GM12891 (cell line): ENCODE results near the gene NPC1L1. TPM values are rescaled to one million over a fixed set of nuclear protein-coding genes. Genes with fewer than 3 reads are reported as not detected.

Experiments
- DNase-seq: peaks from one replicate; pipeline ENCODE4 v3.0.0; 2011; ENCODE audit warnings: low spot score; ENCODE audit not compliant: insufficient read length
- FAIRE-seq: peaks from 2 replicates; lab custom pipeline; 2011; peaks lifted over from hg19 to GRCh38; lab: Jason Lieb, UNC
- PAX5 ChIP-seq: IDR thresholded peaks from 2 replicates; pipeline ENCODE4 v1.6.1; 2011; ENCODE audit warnings: low read length, moderate library complexity, mild to moderate bottlenecking; ENCODE audit not compliant: insufficient read depth, severe bottlenecking
- POLR2A ChIP-seq: IDR thresholded peaks from 2 replicates; pipeline ENCODE4 v1.6.1; 2011; ENCODE audit warnings: low read depth, low read length, control low read depth
- POLR2AphosphoS5 ChIP-seq: IDR thresholded peaks from 2 replicates; pipeline ENCODE4 v1.6.1; 2011; ENCODE audit warnings: low read depth, low read length, control low read depth
- POU2F2 ChIP-seq: IDR thresholded peaks from 2 replicates; pipeline ENCODE4 v1.6.1; 2011; ENCODE audit warnings: low read depth, mild to moderate bottlenecking, control low read depth, low read length, moderate library complexity
- SPI1 ChIP-seq: IDR thresholded peaks from 2 replicates; pipeline ENCODE4 v1.6.1; 2011; ENCODE audit warnings: low read depth, low read length, control low read depth
- TAF1 ChIP-seq: IDR thresholded peaks from 2 replicates; pipeline ENCODE4 v1.6.1; 2011; ENCODE audit warnings: low read depth, low read length, control low read depth
- polyA plus RNA-seq: library from polyadenylated mRNA; unstranded; fragments of >200 nt; gene quantifications from one replicate; pipeline ENCODE4 v1.2.1, GENCODE V29; 2012; ENCODE audit warnings: low read depth, missing spikeins, inconsistent platforms; ENCODE audit not compliant: missing spikeins

Gene NPC1L1
- 0.04 TPM for polyA plus RNA-seq

DNA sequence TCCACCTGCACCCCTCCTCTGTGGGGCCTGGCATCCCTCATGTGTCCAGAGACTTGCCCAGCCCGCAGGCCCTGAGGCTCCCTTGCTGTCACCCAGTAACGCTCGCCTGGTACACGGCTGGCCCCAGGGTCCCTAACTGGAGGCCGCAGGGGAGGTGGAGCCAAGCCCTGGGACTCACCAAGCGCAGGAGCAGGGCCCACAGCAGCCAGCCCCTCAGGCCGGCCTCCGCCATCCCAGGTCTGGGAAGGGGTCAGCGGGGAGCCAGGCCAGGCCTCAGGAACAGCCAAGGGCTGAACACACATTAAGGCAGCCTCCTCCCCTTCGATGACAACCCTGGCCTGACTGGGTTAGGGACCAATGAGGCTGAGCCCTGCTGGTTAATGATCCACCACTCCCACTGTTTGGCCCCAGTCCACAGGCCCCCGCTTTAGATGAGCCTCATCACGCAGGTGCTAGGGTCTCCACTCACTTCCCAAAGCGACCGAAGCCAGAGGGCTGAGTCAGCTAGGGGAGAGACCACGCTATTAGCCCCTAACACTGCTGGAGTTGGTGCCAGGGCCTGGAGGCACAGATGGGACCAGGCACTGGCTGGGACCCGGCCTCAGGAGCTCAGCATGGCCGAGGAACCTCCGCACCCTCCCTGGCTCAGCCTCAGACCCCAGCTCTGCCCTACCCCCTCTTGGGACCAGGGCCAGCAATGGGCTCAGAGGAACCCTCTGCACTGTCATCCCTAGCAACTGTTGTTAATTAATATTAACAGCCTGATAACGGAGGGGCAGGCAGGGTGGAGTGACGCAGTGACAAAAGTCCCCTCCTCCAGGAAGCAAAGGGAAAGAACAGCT, at the start of gene NPC1L1:
Gene NPC1L1, minus strand, starts transcription at position 303 of the 842 bp plus-strand sequence. Its CDS starts 71 bp downstream, at position 232.
- TF ChIP-seq POU2F2 (no peak), POLR2A (no peak)
- DNase-seq (no peak), FAIRE-seq (no peak)

DNA sequence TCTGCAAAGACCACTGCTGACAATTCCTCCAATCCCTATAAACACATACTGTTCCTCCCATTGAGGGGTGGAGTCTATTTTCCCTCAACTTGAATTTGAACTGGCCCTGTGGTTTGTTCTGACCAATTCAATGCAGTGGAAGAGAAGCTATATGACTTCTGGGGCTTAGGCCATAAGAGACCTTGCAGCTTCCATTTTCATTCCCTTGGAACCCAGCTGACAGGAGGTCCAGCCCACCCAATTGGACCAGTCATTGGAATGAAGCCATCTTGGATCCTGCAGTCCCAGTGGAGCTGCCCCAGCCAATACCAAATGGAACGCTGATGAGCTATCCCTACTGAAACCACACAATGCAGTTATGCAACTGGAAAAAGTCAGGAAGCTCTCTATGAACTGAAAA, 49.8 kb upstream of the NPC1L1 start:
- FAIRE-seq (no peak), DNase-seq (no peak)
- TF ChIP-seq SPI1, result no peak
- TF ChIP-seq POU2F2, result no peak
- TF ChIP-seq PAX5, result no peak
- TF ChIP-seq TAF1, result no peak
- no peak for TF ChIP-seq POLR2AphosphoS5

- DNase-seq (no peak), FAIRE-seq (peak; percentile 87)
- TF ChIP-seq POU2F2 (no peak), PAX5 (no peak), TAF1 (no peak), POLR2A (no peak), POLR2AphosphoS5 (no peak), SPI1 (no peak)
Measured at GRCh38 chr7:44587843-44588711, 46.9 kb upstream of the NPC1L1 start.

DNA sequence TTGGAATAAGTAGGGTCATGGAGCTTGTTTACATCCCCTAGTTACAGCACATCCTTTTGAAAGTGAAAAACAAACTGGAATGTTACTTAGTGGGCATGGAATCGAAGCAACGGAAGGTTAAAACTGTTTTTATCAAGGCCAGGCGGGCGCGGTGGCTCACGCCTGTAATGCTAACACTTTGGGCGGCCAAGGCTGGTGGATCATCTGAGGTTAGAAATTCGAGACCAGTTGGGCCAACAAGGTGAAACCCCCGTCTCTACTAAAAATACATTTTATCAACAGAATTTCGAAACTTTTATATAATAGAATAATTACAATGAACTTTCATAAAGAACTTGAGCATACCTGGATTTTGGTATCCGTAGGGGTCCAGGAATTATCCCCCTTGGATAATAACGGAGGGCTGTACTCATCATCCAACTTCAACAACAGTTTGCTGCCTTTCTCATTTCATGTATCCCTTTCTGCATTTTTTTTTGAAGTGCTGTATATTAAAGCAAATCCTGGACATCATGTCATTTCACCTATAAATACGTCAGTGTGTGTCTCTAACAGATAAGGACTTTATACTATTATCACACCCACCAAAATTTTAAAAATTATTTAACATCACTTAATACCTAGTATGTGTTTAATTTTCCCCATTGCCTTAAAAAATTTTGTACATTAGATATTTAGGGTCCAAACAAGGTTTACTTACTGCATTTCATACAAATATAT, 42.2 kb upstream of the NPC1L1 start:
- DNase-seq, result no peak
- no peak for FAIRE-seq
- TF ChIP-seq SPI1 (no peak), POLR2A (no peak), POU2F2 (no peak), PAX5 (no peak), TAF1 (no peak), POLR2AphosphoS5 (no peak)

DNA sequence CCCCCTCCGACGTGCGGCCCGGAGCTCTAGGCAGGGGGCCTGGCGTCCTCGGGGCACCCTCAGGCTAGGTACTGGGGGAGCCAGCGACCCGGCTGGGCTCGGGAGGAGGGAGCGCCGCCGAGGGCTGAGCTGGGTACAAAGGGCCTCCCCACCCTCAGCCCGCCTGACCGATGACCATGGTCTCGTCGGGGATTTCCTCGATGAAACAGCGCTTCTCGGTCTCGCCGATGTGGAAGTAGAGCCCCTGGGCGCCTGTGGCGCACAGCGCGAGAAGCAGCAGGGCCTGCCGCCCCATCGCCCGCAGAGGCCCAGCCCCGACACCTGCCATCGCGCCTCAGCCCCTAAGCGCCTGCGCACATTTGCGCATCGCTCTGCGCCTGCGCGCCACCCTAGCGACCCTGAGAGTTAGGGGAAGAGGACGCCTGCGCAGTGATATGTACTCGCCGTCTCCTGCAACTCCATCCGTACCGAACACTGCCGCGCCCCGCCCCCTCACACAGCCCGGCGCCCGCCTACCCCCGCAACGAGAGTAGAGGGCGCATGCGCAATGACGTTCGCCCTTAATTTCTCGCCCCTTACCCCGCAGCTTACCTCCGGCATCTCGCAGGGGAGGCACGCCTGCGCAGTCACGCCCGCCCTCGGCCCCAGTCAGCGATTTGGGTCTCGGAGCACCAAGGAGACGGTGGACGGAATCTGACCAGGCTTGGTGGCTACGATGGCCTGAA, 40.9 kb upstream of the NPC1L1 start, which contains the start of gene TMED4:
Gene TMED4, minus strand, starts transcription at position 353 of the 725 bp plus-strand sequence. Its CDS starts 25 bp downstream, at position 328.
- FAIRE-seq, result peak; percentile 100
- peak; percentile 96 for TF ChIP-seq POLR2A
- peak; percentile 80 for TF ChIP-seq POLR2AphosphoS5
- peak; percentile 15; the same call in 1 of the 2 replicates for TF ChIP-seq POU2F2
- TF ChIP-seq SPI1, result peak; percentile 3; the same call in 1 of the 2 replicates
- peak; percentile 86 for TF ChIP-seq TAF1
- TF ChIP-seq PAX5, result no peak
- DNase-seq, result peak; percentile 97

DNA sequence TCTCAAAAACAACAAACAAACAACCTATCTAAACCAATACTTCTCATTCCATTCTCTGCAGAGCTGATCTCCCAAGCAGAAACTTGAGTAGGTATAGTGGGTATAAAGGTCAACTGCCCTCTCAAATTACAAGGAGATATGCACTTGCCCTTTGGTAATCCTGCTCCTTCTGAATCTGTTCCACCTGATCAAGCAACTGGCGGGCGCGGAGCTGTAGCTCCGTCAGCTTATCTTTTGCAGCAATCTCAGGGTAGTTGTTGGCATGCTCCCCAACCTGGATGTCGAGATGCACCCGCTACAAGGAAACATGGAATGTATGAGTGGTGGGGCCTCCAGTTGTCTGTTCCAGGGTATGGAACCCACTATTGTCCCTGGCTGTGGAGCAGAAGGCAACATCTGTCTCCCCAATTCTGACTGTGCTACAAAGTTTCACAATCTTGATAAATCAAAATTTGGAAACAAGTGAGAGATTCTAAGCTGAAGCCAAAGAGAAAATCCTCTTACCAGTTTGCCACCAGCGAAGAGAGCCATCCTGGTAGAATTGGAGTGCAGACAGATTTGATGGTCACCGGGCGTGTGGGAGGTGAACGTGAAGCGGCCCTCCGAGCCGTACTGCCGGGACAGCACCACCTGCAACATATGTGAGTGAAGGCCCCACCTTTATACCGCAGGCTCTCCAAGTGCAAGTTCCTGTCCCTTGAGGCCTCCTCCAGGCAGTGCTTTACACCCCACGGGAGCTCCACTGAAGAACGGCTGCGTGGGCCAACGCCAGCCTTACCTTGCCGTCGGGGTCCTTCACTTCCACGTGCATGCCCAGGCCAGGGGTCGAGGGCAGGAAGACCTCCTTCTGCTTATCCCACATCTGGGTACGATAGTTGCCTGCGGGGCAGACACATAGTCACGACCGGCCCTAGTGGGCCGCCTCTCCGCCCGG, 40.1 kb upstream of the NPC1L1 start:
- TF ChIP-seq TAF1 (no peak), SPI1 (no peak), POLR2AphosphoS5 (peak; percentile 2; the same call in 1 of the 2 replicates), PAX5 (no peak)
- DNase-seq (no peak), FAIRE-seq (peak; percentile 90)

DNA sequence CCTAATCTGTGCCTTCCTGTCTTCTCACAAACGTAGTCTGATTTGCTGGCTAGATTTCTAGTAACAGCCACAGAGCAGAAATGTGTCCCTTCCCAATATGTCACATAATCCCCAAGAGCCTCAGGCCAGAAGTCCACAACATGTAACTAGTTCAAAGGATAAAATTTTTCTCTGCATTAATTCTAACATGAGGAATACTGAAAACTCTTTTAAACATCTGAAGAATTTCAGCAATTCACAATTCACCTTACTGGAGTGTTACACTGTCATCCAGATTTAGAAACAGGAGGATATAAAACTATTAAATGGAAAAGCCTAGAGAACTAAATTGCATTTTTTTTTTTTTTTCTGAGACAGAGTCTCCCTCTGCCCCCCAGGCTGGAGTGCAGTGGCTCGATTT, 35.1 kb upstream of the NPC1L1 start:
- TF ChIP-seq SPI1, result no peak
- TF ChIP-seq PAX5, result no peak
- FAIRE-seq (no peak), DNase-seq (no peak)

- no peak for TF ChIP-seq TAF1
- TF ChIP-seq SPI1, result no peak
- no peak for TF ChIP-seq POU2F2
- TF ChIP-seq POLR2A, result no peak
- no peak for TF ChIP-seq PAX5
- no peak for TF ChIP-seq POLR2AphosphoS5
- DNase-seq, result no peak
- no peak for FAIRE-seq
Measured at GRCh38 chr7:44575054-44575453, 33.9 kb upstream of the NPC1L1 start.
